ENCODE results near the gene TNIK.

TNIK gene

GRCh38 chr3:171189394-171190080 lies 270.7 kb downstream of the TNIK start:
- DNase-seq (ENCODE audit: low spot score): no peak

GRCh38 chr3:171187706-171188290 lies 272.4 kb downstream of the TNIK start:
- DNase-seq (ENCODE audit: low spot score): peak; percentile 60

- no peak for DNase-seq (ENCODE audit: low spot score)
These were observed 273.2 kb downstream of the TNIK start for GRCh38 chr3:171186817-171187500.

GRCh38 chr3:171186383-171186782 lies 273.8 kb downstream of the TNIK start:
- DNase-seq (ENCODE audit: low spot score): no peak

GRCh38 chr3:171185959-171186358 lies 274.2 kb downstream of the TNIK start:
- no peak for DNase-seq (ENCODE audit: low spot score)

GRCh38 chr3:171184372-171184771 lies 275.8 kb downstream of the TNIK start:
- no peak for DNase-seq (ENCODE audit: low spot score)

- peak; percentile 81 for DNase-seq (ENCODE audit: low spot score)
These were observed 277.2 kb downstream of the TNIK start for GRCh38 chr3:171183042-171183441.

- no peak for DNase-seq (ENCODE audit: low spot score)
These were observed 278.1 kb downstream of the TNIK start for GRCh38 chr3:171181907-171182690.

GRCh38 chr3:171178714-171179113 lies 281.5 kb downstream of the TNIK start:
- no peak for DNase-seq (ENCODE audit: low spot score)

GRCh38 chr3:171177553-171177952 lies 282.7 kb downstream of the TNIK start:
- no peak for DNase-seq (ENCODE audit: low spot score)

- no peak for DNase-seq (ENCODE audit: low spot score)
These were observed 283.1 kb downstream of the TNIK start for GRCh38 chr3:171177056-171177455.

- no peak for DNase-seq (ENCODE audit: low spot score)
These were observed 283.8 kb downstream of the TNIK start for GRCh38 chr3:171176244-171176933.

- DNase-seq (ENCODE audit: low spot score): no peak
These were observed 284.4 kb downstream of the TNIK start for GRCh38 chr3:171175741-171176234.

GRCh38 chr3:171173736-171174135 lies 286.5 kb downstream of the TNIK start:
- DNase-seq (ENCODE audit: low spot score): peak; percentile 97

- no peak for DNase-seq (ENCODE audit: low spot score)
These were observed 288.1 kb downstream of the TNIK start for GRCh38 chr3:171172070-171172469.

GRCh38 chr3:171169866-171170265 lies 290.3 kb downstream of the TNIK start:
- DNase-seq (ENCODE audit: low spot score): no peak

- DNase-seq (ENCODE audit: low spot score): no peak
These were observed 290.8 kb downstream of the TNIK start for GRCh38 chr3:171169443-171169842.

GRCh38 chr3:171168551-171168950 lies 291.7 kb downstream of the TNIK start:
- no peak for DNase-seq (ENCODE audit: low spot score)

- DNase-seq (ENCODE audit: low spot score): no peak
These were observed 292.1 kb downstream of the TNIK start for GRCh38 chr3:171168086-171168485.

- no peak for DNase-seq (ENCODE audit: low spot score)
These were observed 294.2 kb downstream of the TNIK start for GRCh38 chr3:171165983-171166382.

- DNase-seq (ENCODE audit: low spot score): no peak
These were observed 294.7 kb downstream of the TNIK start for GRCh38 chr3:171165499-171165921.

- no peak for DNase-seq (ENCODE audit: low spot score)
These were observed 296.1 kb downstream of the TNIK start for GRCh38 chr3:171164067-171164465.
